Activated CD8-positive, alpha-beta T cell treated with anti-CD3 and anti-CD28 coated beads for 36 hours (primary cell): ENCODE measurements around the gene RNU4-1. TPM values are rescaled to one million over a fixed set of nuclear protein-coding genes. Genes with fewer than 3 reads are reported as not detected.

Experiments used
- ATAC-seq: fragments of 200-7000 bp; cut with Tn5 transposase; one replicate; pipeline ENCODE4 v1.10.0; 2021; ENCODE audit warnings: mild to moderate bottlenecking, moderate library complexity
- CTCF ChIA-PET: fragments of 350-600 bp; sonication (Branson Sonifier 250); formaldehyde crosslinking; loops from one replicate; lab custom pipeline; 2021; ENCODE audit warnings: antibody characterized with exemption; lab: Charles Lee
- POLR2A ChIA-PET: fragments of 350-600 bp; sonication (Branson Sonifier 250); formaldehyde crosslinking; loops from one replicate; lab custom pipeline; 2021; ENCODE audit warnings: antibody characterized with exemption; lab: Charles Lee
- DNase-seq: peaks from one replicate; pipeline ENCODE4 v3.0.0-alpha.2; 2020
- H3K27ac Mint-ChIP-seq: one replicate; pipeline ENCODE4 v1.8.0; 2021; ENCODE audit warnings: mild to moderate bottlenecking, mixed read lengths
- H3K27me3 Mint-ChIP-seq: one replicate; pipeline ENCODE4 v1.8.0; 2021; ENCODE audit warnings: mixed read lengths
- H3K36me3 Mint-ChIP-seq: one replicate; pipeline ENCODE4 v1.8.0; 2021; ENCODE audit warnings: low read depth, mixed read lengths
- H3K4me1 Mint-ChIP-seq: one replicate; pipeline ENCODE4 v1.8.0; 2021; ENCODE audit warnings: low read depth, mixed read lengths
- H3K4me3 Mint-ChIP-seq: one replicate; pipeline ENCODE4 v1.8.0; 2021; ENCODE audit warnings: mild to moderate bottlenecking, moderate library complexity, mixed read lengths
- H3K9me3 Mint-ChIP-seq: one replicate; pipeline ENCODE4 v1.8.0; 2021; ENCODE audit warnings: mixed read lengths
- CTCF ChIP-seq: fragments of 200-600 bp; IDR thresholded peaks from one replicate; pipeline ENCODE4 v1.8.0; 2022; ENCODE audit warnings: antibody characterized with exemption, mild to moderate bottlenecking
- intact Hi-C: fragments of 100-400 bp; cut with micrococcal nuclease; formaldehyde crosslinking; loops from one replicate; pipeline ENCODE4 v1.10.0; 2022
- total RNA-seq, 2 experiments: library from RNA; stranded (reverse); gene quantifications; one replicate each; pipeline ENCODE4 v1.2.3, GENCODE V29; 2021

RNU4-1 gene
- total RNA-seq, 2 experiments from 2014 or later, result 692 to 1,025 TPM

GRCh38 chr12:120264086-120264903, 28.7 kb downstream of the RNU4-1 start:
- Mint-ChIP-seq H3K9me3 (no peaks in the 10 kb centered on the region), H3K27ac (peak overlapping the region; percentile 79), H3K4me1 (peaks cover 57% of the 10 kb centered on the region), H3K27me3 (no peaks in the 10 kb centered on the region), H3K36me3 (no peaks in the 10 kb centered on the region), H3K4me3 (peak overlapping the region; percentile 78)
- ATAC-seq (no peak), DNase-seq (no peak)
- CTCF ChIA-PET, result interaction anchor here (0.6 to 25.9 kb wide), 10 partner anchors 10 to 351 kb away, joined by 3 to 749 read pairs (median 12); partner anchors contain the start of genes RPLP0 and SIRT4
- intact Hi-C loops, result no loop called here
- no peak for TF ChIP-seq CTCF
- POLR2A ChIA-PET, result interaction anchor here (1.1 to 12.6 kb wide), 8 partner anchors 11 to 147 kb away, joined by 3 to 207 read pairs (median 28); partner anchors contain the start of genes RAB35, RNU4-1, RNU4-2 and RPLP0

GRCh38 chr12:120263748-120264085, 29.3 kb downstream of the RNU4-1 start:
- Mint-ChIP-seq H3K4me3 (peak overlapping the region; percentile 78), H3K36me3 (no peaks in the 10 kb centered on the region), H3K9me3 (no peaks in the 10 kb centered on the region), H3K4me1 (peaks cover 58% of the 10 kb centered on the region), H3K27ac (peak overlapping the region; percentile 64), H3K27me3 (no peaks in the 10 kb centered on the region)
- CTCF ChIA-PET, result interaction anchor here (1.1 to 25.9 kb wide), 7 partner anchors 15 to 62 kb away, joined by 3 to 749 read pairs (median 5); partner anchors contain the start of genes RPLP0 and SIRT4
- no peak for TF ChIP-seq CTCF
- ATAC-seq (no peak), DNase-seq (no peak)
- intact Hi-C loops, result no loop called here
- POLR2A ChIA-PET, result interaction anchor here (0.7 to 12.6 kb wide), 6 partner anchors 10 to 64 kb away, joined by 3 to 207 read pairs (median 76); partner anchors contain the start of genes RNU4-1, RNU4-2 and RPLP0

GRCh38 chr12:120262852-120263747, 29.9 kb downstream of the RNU4-1 start:
- ATAC-seq (no peak), DNase-seq (no peak)
- intact Hi-C loops, result no loop called here
- Mint-ChIP-seq H3K9me3 (no peaks in the 10 kb centered on the region), H3K27ac (peak overlapping the region; percentile 47), H3K27me3 (no peaks in the 10 kb centered on the region), H3K36me3 (no peaks in the 10 kb centered on the region), H3K4me1 (peaks cover 63% of the 10 kb centered on the region), H3K4me3 (peak overlapping the region; percentile 78)
- ChIA-PET POLR2A (interaction anchor here (0.6 to 12.6 kb wide), 9 partner anchors 10 to 64 kb away, joined by 3 to 207 read pairs (median 11); partner anchors contain the start of genes RNU4-1, RNU4-2 and RPLP0), CTCF (interaction anchor here (0.7 to 25.9 kb wide), 11 partner anchors 9 to 61 kb away, joined by 3 to 749 read pairs (median 5); partner anchors contain the start of genes RNU4-2, RPLP0 and SIRT4)
- TF ChIP-seq CTCF, result no peak

- ATAC-seq (peak; percentile 49), DNase-seq (peak; percentile 68)
- no peak for TF ChIP-seq CTCF
- intact Hi-C loops, result no loop called here
- peak overlapping the region; percentile 47 for H3K27ac Mint-ChIP-seq
- H3K4me1 Mint-ChIP-seq, result peaks cover 72% of the 10 kb centered on the region
- no peaks in the 10 kb centered on the region for H3K9me3 Mint-ChIP-seq
- no peaks in the 10 kb centered on the region for H3K27me3 Mint-ChIP-seq
- no peaks in the 10 kb centered on the region for H3K36me3 Mint-ChIP-seq
- POLR2A ChIA-PET, result interaction anchor here (0.6 to 12.6 kb wide), 11 partner anchors 9 to 63 kb away, joined by 3 to 207 read pairs (median 5); partner anchors contain the start of genes RNU4-1, RNU4-2 and RPLP0
- CTCF ChIA-PET, result interaction anchor here (0.7 to 25.9 kb wide), 12 partner anchors 8 to 61 kb away, joined by 3 to 749 read pairs (median 5); partner anchors contain the start of genes RNU4-2, RPLP0 and SIRT4
- H3K4me3 Mint-ChIP-seq, result peak overlapping the region; percentile 78
Measured at GRCh38 chr12:120261951-120262851, 30.8 kb downstream of the RNU4-1 start.
